Nephron progenitor cell (in vitro differentiated cells): ENCODE measurements around the gene ABI1.

Experiments used
- DNase-seq: peaks from one replicate; pipeline ENCODE4 v3.0.0; 2021
- H3K27ac Mint-ChIP-seq: 2 replicates; pipeline ENCODE4 v1.8.0; 2021; ENCODE audit warnings: mild to moderate bottlenecking, moderate library complexity, mixed read lengths
- H3K27me3 Mint-ChIP-seq: 2 replicates; pipeline ENCODE4 v1.8.0; 2021; ENCODE audit warnings: mild to moderate bottlenecking, low read depth, mixed read lengths; ENCODE audit not compliant: poor library complexity
- H3K36me3 Mint-ChIP-seq: 2 replicates; pipeline ENCODE4 v1.8.0; 2021; ENCODE audit warnings: low read depth, mixed read lengths
- H3K4me1 Mint-ChIP-seq: 2 replicates; pipeline ENCODE4 v1.8.0; 2021; ENCODE audit warnings: mixed read lengths
- H3K4me3 Mint-ChIP-seq: 2 replicates; pipeline ENCODE4 v1.8.0; 2021; ENCODE audit warnings: mild to moderate bottlenecking, moderate library complexity, mixed read lengths
- H3K9me3 Mint-ChIP-seq: 2 replicates; pipeline ENCODE4 v1.8.0; 2021; ENCODE audit warnings: mild to moderate bottlenecking, moderate library complexity, mixed read lengths
- TF ChIP-seq, protein P1 (sequence below): fragments of 200-600 bp; sonication (generic); IDR thresholded peaks from 2 replicates; pipeline ENCODE4 v1.5.0; 2021; ENCODE audit warnings: antibody characterized with exemption

Gene ABI1

DNA sequence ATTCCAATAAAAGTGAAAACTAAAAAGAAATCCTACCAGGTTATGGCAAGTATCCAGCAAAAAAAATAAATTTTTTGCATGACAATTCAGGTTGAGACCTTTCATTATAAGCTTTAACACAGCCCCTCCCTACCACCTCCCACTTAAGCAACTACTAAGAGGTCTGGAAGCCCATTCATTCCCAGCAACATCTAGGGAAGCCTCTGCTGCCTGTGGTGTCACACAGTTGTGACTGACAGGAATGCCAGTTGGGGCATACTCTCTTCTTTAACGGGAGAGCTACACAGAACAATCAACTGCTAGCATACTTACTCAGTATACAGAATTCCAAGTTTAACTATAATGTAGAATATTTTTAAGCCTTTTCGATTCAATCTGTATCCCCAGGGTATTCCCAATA lies 27.8 kb downstream of the ABI1 start:
- no peaks in the 10 kb centered on the region for H3K27me3 Mint-ChIP-seq
- H3K4me3 Mint-ChIP-seq: no peak overlapping the region
- TF ChIP-seq, protein P1, sequence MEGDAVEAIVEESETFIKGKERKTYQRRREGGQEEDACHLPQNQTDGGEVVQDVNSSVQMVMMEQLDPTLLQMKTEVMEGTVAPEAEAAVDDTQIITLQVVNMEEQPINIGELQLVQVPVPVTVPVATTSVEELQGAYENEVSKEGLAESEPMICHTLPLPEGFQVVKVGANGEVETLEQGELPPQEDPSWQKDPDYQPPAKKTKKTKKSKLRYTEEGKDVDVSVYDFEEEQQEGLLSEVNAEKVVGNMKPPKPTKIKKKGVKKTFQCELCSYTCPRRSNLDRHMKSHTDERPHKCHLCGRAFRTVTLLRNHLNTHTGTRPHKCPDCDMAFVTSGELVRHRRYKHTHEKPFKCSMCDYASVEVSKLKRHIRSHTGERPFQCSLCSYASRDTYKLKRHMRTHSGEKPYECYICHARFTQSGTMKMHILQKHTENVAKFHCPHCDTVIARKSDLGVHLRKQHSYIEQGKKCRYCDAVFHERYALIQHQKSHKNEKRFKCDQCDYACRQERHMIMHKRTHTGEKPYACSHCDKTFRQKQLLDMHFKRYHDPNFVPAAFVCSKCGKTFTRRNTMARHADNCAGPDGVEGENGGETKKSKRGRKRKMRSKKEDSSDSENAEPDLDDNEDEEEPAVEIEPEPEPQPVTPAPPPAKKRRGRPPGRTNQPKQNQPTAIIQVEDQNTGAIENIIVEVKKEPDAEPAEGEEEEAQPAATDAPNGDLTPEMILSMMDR: no peak
- H3K9me3 Mint-ChIP-seq: peaks cover 35% of the 10 kb centered on the region
- DNase-seq: no peak
- peaks cover 44% of the 10 kb centered on the region for H3K36me3 Mint-ChIP-seq
- H3K4me1 Mint-ChIP-seq: no peaks in the 10 kb centered on the region
- no peak overlapping the region for H3K27ac Mint-ChIP-seq

DNA sequence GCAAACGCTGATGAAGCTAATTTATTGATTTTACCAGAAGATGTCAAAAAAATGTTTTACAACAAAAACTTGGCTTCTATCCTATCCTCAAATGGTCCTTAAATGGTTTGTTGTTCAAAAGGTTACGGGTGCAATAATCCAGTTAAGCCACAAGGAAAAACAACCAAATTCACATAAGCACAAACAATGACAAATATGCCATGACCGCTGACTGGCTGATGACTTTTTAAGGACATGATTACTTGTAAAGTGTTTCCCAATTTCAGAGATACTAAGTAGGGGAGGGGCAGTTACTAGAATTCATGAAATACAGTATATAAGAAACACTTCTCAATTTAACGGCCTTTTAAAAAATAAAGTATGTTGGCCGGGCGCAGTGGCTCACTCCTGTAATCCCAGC lies 28.8 kb downstream of the ABI1 start:
- H3K4me1 Mint-ChIP-seq: no peaks in the 10 kb centered on the region
- no peak overlapping the region for H3K4me3 Mint-ChIP-seq
- TF ChIP-seq, protein P1: no peak
- H3K27ac Mint-ChIP-seq: no peak overlapping the region
- H3K27me3 Mint-ChIP-seq: no peaks in the 10 kb centered on the region
- peaks cover 30% of the 10 kb centered on the region for H3K9me3 Mint-ChIP-seq
- DNase-seq: no peak
- H3K36me3 Mint-ChIP-seq: peaks cover 39% of the 10 kb centered on the region

DNA sequence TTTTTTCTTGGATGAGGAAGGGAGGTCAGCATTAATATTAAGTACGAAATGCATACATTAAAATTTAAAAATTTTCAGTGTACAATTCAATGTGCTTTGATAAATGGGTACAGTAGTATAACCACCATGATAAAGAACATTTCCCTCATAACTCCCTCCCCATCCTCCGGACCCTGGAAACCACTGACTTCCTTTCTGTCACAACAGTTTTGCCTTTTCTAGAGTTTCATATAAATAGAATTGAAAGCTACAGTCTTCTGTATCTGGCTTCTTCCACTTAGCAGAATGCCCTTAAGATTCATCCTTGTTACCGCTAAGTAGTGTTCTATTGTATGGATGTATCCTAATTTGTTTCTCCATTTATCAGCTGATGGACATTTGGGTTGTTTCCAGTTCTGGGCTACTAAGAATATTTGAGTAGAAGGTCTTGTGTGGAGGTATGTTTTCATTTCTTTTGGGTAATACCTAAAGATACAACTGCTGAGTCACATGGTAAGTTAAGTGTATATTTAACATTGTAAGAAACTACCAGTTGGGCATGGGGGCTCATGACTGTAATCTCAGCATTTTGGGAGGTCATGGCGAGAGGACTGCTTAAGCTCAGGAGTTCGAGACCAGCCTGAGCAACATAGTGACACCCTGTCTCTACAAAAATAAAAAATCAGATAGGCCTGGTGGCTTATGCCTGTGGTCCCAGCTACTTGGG lies 30.8 kb downstream of the ABI1 start:
- no peak overlapping the region for H3K4me3 Mint-ChIP-seq
- H3K36me3 Mint-ChIP-seq: peaks cover 31% of the 10 kb centered on the region
- H3K27ac Mint-ChIP-seq: no peak overlapping the region
- no peak for DNase-seq
- no peaks in the 10 kb centered on the region for H3K4me1 Mint-ChIP-seq
- no peaks in the 10 kb centered on the region for H3K27me3 Mint-ChIP-seq
- H3K9me3 Mint-ChIP-seq: peaks cover 25% of the 10 kb centered on the region
- TF ChIP-seq, protein P1: no peak

DNA sequence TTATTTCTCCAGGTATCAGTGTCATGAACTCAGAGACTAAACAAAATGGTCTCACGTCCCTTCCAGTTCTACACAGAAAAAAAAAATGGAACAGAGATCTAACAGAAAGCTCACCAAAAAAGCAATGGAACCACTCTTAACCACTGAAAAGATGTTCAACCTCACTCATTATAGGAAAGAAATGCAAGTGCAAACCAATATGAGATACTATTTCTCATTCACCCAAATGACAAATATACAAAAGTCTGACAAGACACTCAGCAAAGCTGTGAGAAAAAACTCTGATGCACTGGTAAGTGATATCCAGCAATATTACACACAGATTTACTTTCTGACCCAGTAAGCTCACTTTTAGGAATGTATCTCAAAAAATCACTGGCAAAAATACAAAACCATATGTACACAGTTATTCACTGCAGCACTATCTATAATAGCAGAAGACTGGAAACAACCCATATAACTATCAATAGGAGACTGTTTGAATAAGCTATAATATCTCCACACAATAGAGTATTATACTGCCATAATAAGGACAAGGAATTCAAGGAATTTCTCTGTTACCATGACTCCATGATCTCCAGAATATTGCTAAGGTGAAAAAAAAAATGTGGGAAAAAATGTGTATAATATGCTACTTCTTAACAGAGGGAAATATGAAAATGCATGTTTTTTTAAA lies 36.6 kb downstream of the ABI1 start:
- Mint-ChIP-seq H3K36me3 (peaks cover 30% of the 10 kb centered on the region), H3K9me3 (peaks cover 3% of the 10 kb centered on the region), H3K4me3 (no peak overlapping the region), H3K27ac (no peak overlapping the region), H3K27me3 (no peaks in the 10 kb centered on the region), H3K4me1 (no peaks in the 10 kb centered on the region)
- DNase-seq: no peak
- TF ChIP-seq, protein P1: no peak

DNA sequence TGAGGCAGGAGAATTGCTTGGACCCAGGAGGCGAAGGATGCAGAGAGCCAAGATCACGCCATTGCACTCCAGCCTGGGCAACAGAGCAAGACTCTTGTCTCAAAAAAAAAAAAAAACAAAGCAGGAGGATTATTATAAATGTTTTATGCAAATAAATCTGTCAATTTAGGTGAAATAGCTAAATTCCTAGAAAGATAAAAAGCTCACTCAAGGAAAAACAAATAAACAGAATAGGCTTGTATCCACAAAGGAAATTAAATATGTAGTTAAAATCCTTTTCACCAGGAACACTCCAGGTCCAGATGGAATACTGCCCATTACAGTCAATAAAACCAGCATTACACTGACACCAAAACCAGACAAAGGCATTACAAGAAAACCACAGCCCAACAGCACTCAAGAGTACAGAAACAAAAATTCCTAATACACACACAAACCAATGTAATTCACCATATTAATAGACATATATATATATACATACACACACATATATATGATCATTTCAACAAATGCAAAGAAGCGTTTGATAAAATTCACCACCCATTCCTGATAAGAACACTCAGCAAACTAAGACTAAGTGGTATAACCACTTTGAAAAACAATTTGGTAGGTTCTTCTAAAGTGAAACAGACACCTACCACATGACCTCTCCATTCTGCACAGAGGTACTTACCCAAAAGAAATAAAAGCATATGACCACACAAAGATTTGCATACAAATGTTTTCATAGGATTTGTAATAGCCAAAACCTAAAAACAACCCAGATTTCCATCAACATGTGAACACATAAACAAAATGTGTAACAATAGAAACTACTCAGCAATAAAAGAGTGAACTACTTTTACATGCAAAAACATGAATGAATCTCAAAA lies 38.8 kb downstream of the ABI1 start:
- H3K4me1 Mint-ChIP-seq: no peaks in the 10 kb centered on the region
- H3K36me3 Mint-ChIP-seq: peaks cover 30% of the 10 kb centered on the region
- peaks cover 3% of the 10 kb centered on the region for H3K9me3 Mint-ChIP-seq
- H3K4me3 Mint-ChIP-seq: no peak overlapping the region
- TF ChIP-seq, protein P1: no peak
- DNase-seq: no peak
- H3K27ac Mint-ChIP-seq: no peak overlapping the region
- no peaks in the 10 kb centered on the region for H3K27me3 Mint-ChIP-seq
